Smooth muscle cell (in vitro differentiated cells): Measurements from ENCODE around the gene LRRC39. TPM values are rescaled to one million over a fixed set of nuclear protein-coding genes. Genes with fewer than 3 reads are reported as not detected.
"Not testable (repeated sequence)": the region's sequence is repeated elsewhere in the genome, so short reads cannot be mapped to it uniquely, and the experiment has no call there.

Experiments used
- DNase-seq: peaks from one replicate; lab custom pipeline; 2025; ENCODE audit not compliant: unreplicated experiment; lab: John Stamatoyannopoulos, UW
- H2AFZ ChIP-seq: fragments of 200-600 bp; sonication (generic); 2 replicates; pipeline ENCODE4 v1.6.0; 2016; ENCODE audit warnings: antibody characterized with exemption, low read depth, mild to moderate bottlenecking
- H3F3A ChIP-seq: fragments of 200-600 bp; sonication (generic); 2 replicates; pipeline ENCODE4 v1.6.0; 2017; ENCODE audit warnings: antibody characterized with exemption, low read depth
- H3K27ac ChIP-seq: fragments of 200-600 bp; sonication (generic); 2 replicates; pipeline ENCODE4 v1.5.1; 2016; ENCODE audit warnings: low read depth, mild to moderate bottlenecking
- H3K27me3 ChIP-seq: fragments of 200-600 bp; sonication (generic); 2 replicates; pipeline ENCODE4 v1.6.1; 2016; ENCODE audit warnings: low read depth, mild to moderate bottlenecking
- H3K36me3 ChIP-seq: fragments of 200-600 bp; sonication (generic); 2 replicates; pipeline ENCODE4 v1.5.1; 2016; ENCODE audit warnings: low read depth
- H3K4me1 ChIP-seq: fragments of 200-600 bp; sonication (generic); 2 replicates; pipeline ENCODE4 v1.5.1; 2016; ENCODE audit warnings: low read depth
- H3K4me2 ChIP-seq: fragments of 200-600 bp; sonication (generic); 2 replicates; pipeline ENCODE4 v1.6.0; 2016; ENCODE audit warnings: mild to moderate bottlenecking
- H3K4me3 ChIP-seq: fragments of 200-600 bp; sonication (generic); 2 replicates; pipeline ENCODE4 v1.5.1; 2016; ENCODE audit warnings: mild to moderate bottlenecking
- H3K79me2 ChIP-seq: fragments of 200-600 bp; sonication (generic); 2 replicates; pipeline ENCODE4 v1.6.0; 2016; ENCODE audit warnings: low read depth, mild to moderate bottlenecking
- H3K9ac ChIP-seq: fragments of 200-600 bp; sonication (generic); 2 replicates; pipeline ENCODE4 v1.6.0; 2016; ENCODE audit warnings: low read depth
- H3K9me3 ChIP-seq: fragments of 200-600 bp; sonication (generic); replicated peaks from 2 replicates; pipeline ENCODE4 v1.5.1; 2016; ENCODE audit warnings: low read depth
- H4K20me1 ChIP-seq: fragments of 200-600 bp; sonication (generic); 2 replicates; pipeline ENCODE4 v1.6.0; 2016; ENCODE audit warnings: low read depth
- CTCF ChIP-seq: fragments of 200-600 bp; sonication (generic); IDR thresholded peaks from 2 replicates; pipeline ENCODE4 v1.5.1; 2017; ENCODE audit warnings: borderline replicate concordance, mild to moderate bottlenecking, antibody characterized with exemption; ENCODE audit not compliant: insufficient read depth, poor library complexity, severe bottlenecking
- WGBS: methylation state at CpG from one replicate; pipeline ENCODE4 v1.1.7; 2016; ENCODE audit warnings: low lambda C conversion rate; 5-methylcytosine and 5-hydroxymethylcytosine counted together
- polyA plus RNA-seq: library from polyadenylated mRNA; unstranded; fragments of >200 nt; fragmentation: Nextera tagmentation; extraction: Ambion mirVana; gene quantifications from 2 replicates; pipeline ENCODE4 v1.2.1, GENCODE V29; 2016
- total RNA-seq: library from RNA; depleted of rRNA; stranded (reverse); fragments of >200 nt; gene quantifications from 2 replicates; pipeline ENCODE4 v1.2.3, GENCODE V29; 2014

Gene LRRC39
- total and polyA plus RNA-seq, 2 experiments from 2014 or later: 0.13 TPM; not detected in 1

- Histone ChIP-seq H3K36me3 (peaks cover 31% of the 10 kb centered on the region), H3K27ac (no peak overlapping the region), H3K9me3 (no peaks in the 10 kb centered on the region), H3K79me2 (no peaks in the 10 kb centered on the region), H3K4me2 (no peak overlapping the region), H2AFZ (no peak overlapping the region), H3K27me3 (no peaks in the 10 kb centered on the region), H3F3A (no peaks in the 10 kb centered on the region), H3K9ac (no peak overlapping the region), H3K4me3 (no peak overlapping the region), H3K4me1 (no peaks in the 10 kb centered on the region), H4K20me1 (no peaks in the 10 kb centered on the region)
- DNase-seq: no peak
- TF ChIP-seq CTCF: no peak
- 91% methylated on average over 2 of the region's 2 CpGs for WGBS
Measured at GRCh38 chr1:100217834-100218233, 39.8 kb upstream of the LRRC39 start.

- 97% methylated on average over 1 of the region's 1 CpG for WGBS
- no peak overlapping the region for H3K4me3 ChIP-seq
- no peak overlapping the region for H3K9ac ChIP-seq
- no peaks in the 10 kb centered on the region for H4K20me1 ChIP-seq
- peaks cover 39% of the 10 kb centered on the region for H3K36me3 ChIP-seq
- no peaks in the 10 kb centered on the region for H3K79me2 ChIP-seq
- no peaks in the 10 kb centered on the region for H3K9me3 ChIP-seq
- no peak for TF ChIP-seq CTCF
- no peak overlapping the region for H2AFZ ChIP-seq
- H3K27me3 ChIP-seq: no peaks in the 10 kb centered on the region
- no peaks in the 10 kb centered on the region for H3K4me1 ChIP-seq
- H3F3A ChIP-seq: no peaks in the 10 kb centered on the region
- no peak overlapping the region for H3K4me2 ChIP-seq
- no peak for DNase-seq
- H3K27ac ChIP-seq: no peak overlapping the region
Measured at GRCh38 chr1:100215101-100215500, 37.0 kb upstream of the LRRC39 start.

GRCh38 chr1:100213141-100213540 is 35.1 kb upstream of the LRRC39 start:
- TF ChIP-seq CTCF: no peak
- Histone ChIP-seq H3K9me3 (no peaks in the 10 kb centered on the region), H3K27ac (no peak overlapping the region), H3K79me2 (no peaks in the 10 kb centered on the region), H2AFZ (no peak overlapping the region), H3F3A (no peaks in the 10 kb centered on the region), H3K36me3 (peaks cover 36% of the 10 kb centered on the region), H3K4me1 (no peaks in the 10 kb centered on the region), H4K20me1 (no peaks in the 10 kb centered on the region), H3K4me3 (no peak overlapping the region), H3K27me3 (no peaks in the 10 kb centered on the region), H3K4me2 (no peak overlapping the region), H3K9ac (no peak overlapping the region)
- WGBS: 97% methylated on average over 29 of the region's 37 CpGs
- DNase-seq: no peak

- no peak overlapping the region for H3K4me3 ChIP-seq
- H3K36me3 ChIP-seq: peaks cover 15% of the 10 kb centered on the region
- no peak for TF ChIP-seq CTCF
- H3F3A ChIP-seq: no peaks in the 10 kb centered on the region
- H3K27me3 ChIP-seq: no peaks in the 10 kb centered on the region
- no peak overlapping the region for H3K27ac ChIP-seq
- no peak for DNase-seq
- no peaks in the 10 kb centered on the region for H3K4me1 ChIP-seq
- 95% methylated on average over 2 of the region's 2 CpGs for WGBS
- no peak overlapping the region for H3K9ac ChIP-seq
- no peaks in the 10 kb centered on the region for H4K20me1 ChIP-seq
- H3K9me3 ChIP-seq: no peaks in the 10 kb centered on the region
- peaks cover 3% of the 10 kb centered on the region for H3K79me2 ChIP-seq
- H3K4me2 ChIP-seq: no peak overlapping the region
- H2AFZ ChIP-seq: no peak overlapping the region
Measured at GRCh38 chr1:100206301-100206700, 28.2 kb upstream of the LRRC39 start.

GRCh38 chr1:100205593-100205992 is 27.5 kb upstream of the LRRC39 start:
- peaks cover 15% of the 10 kb centered on the region for H3K36me3 ChIP-seq
- DNase-seq, H3K4me1 ChIP-seq, H3K9ac ChIP-seq, H3F3A ChIP-seq, H3K27ac ChIP-seq, H3K27me3 ChIP-seq, H4K20me1 ChIP-seq, H3K4me3 ChIP-seq, H3K4me2 ChIP-seq, H3K9me3 ChIP-seq, H3K79me2 ChIP-seq, H2AFZ ChIP-seq: not testable (repeated sequence)
- 100% methylated on average over 2 of the region's 2 CpGs for WGBS

GRCh38 chr1:100205103-100205502 is 27.0 kb upstream of the LRRC39 start:
- H3K9me3 ChIP-seq, H3K27me3 ChIP-seq, H3K79me2 ChIP-seq, H3K4me1 ChIP-seq, H3K4me3 ChIP-seq, H3K9ac ChIP-seq, H3F3A ChIP-seq, H4K20me1 ChIP-seq, DNase-seq, H3K27ac ChIP-seq, H2AFZ ChIP-seq, H3K4me2 ChIP-seq: not testable (repeated sequence)
- H3K36me3 ChIP-seq: peaks cover 15% of the 10 kb centered on the region
- 100% methylated on average over 2 of the region's 2 CpGs for WGBS
